Activated CD4-positive, CD25-positive, alpha-beta regulatory T cell (primary cell): Measurements from ENCODE around the gene VTI1A.
"Not testable (repeated sequence)": the region's sequence is repeated elsewhere in the genome, so short reads cannot be mapped to it uniquely, and the experiment has no call there.

Experiments used
- DNase-seq, 4 experiments: peaks; one replicate each; lab custom pipeline; 2025; lab: John Stamatoyannopoulos, UW

VTI1A gene

GRCh38 chr10:112454910-112455779 lies 8.1 kb downstream of the VTI1A start:
- no peak for DNase-seq

GRCh38 chr10:112456533-112456932 lies 9.5 kb downstream of the VTI1A start:
- DNase-seq = no peak

DNA sequence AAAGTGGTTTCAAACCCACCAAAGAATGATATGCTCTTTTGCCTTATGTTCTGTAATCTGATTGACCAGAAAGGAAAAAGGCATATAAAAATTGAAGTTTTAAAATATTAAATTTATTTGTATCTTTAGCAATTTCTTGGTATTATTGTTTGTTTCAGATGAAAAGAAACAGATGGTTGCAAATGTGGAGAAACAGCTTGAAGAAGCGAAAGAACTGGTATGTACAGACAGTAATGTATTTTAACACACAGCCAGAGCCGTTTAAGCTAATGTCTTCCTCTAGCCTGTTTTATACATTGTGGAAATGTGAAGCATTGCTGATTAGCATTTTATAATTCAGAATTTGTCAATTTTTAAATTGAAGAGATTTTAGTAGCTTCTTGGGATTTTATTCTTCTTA lies 13.4 kb downstream of the VTI1A start:
- DNase-seq = no peak

- DNase-seq = no peak
Observed at GRCh38 chr10:112461029-112461887, 14.2 kb downstream of the VTI1A start.

DNA sequence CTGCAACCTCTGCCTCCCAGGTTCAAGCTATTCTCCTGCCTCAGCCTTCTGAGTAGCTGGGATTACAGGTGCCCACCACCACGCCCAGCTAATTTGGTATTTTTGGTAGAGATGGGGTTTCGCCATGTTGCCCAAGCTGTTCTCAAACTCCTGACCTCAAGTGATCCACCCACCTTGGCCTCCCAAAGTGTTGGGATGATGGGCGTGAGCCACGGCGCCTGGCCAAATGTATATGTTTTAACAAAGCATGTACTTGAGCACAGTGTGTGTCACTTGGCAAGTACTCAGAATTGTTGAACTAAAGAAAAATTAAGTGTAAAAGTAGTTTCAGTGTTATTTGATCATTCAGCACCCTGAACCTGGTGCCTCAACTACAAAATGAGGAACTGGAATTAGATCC lies 17.1 kb downstream of the VTI1A start:
- DNase-seq = not testable (repeated sequence)

DNA sequence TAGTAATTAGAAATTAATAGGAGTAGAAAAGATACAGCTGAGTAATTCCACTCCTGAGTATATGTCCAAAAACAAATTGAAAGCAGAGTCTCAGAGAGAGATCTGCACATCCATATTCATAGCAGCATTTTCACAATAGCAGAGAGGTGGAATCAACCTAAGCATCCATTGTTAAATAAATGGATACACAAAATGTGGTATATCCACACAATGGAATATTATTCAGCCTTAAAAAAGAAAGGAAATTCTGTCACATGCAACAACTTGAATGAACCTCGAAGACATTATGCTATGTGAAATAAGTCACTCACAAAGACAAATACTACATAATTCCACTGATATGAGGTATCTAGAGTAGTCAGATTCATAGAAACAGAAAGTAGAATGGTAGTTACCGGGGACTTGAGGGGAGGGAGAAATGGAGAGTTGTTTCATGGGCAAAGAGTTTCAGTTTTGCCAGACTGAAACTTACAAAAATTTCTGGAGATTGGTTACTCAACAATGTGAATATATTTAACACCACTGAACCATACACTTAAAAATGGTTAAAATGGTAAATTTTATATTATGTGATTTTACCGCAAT lies 18.4 kb downstream of the VTI1A start:
- DNase-seq = no peak

DNA sequence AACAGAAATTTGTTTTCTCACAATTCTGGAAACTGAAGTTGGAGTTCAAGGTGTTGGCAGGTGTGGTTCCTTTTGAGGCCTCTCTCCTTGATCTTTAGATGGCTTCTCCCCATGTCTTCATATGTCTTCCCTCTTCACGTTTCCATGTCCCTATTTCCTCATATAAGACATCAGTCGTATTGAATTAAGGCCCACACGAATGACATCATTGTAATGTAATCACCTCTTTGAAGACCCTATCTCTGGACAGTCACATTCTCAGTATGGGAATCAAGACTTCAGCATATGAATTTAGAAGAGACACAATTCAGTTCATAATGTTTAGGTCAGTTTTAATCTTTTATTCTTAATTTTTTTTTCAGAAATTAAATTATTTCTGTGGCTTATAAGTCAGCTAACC lies 19.8 kb downstream of the VTI1A start:
- no peak for DNase-seq

- no peak for DNase-seq
Observed at GRCh38 chr10:112467541-112468075, 20.6 kb downstream of the VTI1A start.

- no peak for DNase-seq
Observed at GRCh38 chr10:112471878-112472487, 25.0 kb downstream of the VTI1A start.

DNA sequence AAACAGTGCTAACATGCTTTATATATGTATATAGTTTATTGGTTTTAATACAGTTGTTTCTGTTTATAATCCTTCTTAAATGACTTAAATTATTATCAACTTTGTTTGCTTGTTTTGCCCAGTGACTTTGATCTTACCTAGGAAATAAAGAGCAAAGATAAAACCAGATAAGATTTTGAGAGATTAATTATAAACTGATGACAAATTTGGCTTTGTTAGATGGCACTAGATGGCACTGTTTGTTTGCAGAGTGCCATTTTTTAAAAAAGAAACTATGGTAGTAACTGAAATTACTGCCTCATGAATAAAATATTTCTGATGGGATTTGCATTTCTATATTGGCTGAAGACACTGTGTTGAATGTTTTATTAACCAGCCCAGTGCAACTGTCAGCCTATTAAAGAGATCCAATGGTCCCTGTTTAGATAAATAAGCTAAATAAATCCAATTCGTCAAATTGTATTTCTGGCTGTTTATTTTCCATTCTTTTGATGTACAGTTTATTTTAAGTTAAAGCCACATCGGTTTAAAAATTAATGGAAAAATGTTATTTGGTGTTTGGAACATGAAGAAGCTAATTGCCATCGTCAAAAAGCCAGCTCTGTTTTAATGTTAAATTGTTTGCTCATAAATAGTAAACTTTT lies 28.7 kb downstream of the VTI1A start:
- no peak for DNase-seq

GRCh38 chr10:112481602-112482001 lies 34.6 kb downstream of the VTI1A start:
- DNase-seq = no peak

GRCh38 chr10:112484399-112484798 lies 37.4 kb downstream of the VTI1A start:
- no peak for DNase-seq

DNA sequence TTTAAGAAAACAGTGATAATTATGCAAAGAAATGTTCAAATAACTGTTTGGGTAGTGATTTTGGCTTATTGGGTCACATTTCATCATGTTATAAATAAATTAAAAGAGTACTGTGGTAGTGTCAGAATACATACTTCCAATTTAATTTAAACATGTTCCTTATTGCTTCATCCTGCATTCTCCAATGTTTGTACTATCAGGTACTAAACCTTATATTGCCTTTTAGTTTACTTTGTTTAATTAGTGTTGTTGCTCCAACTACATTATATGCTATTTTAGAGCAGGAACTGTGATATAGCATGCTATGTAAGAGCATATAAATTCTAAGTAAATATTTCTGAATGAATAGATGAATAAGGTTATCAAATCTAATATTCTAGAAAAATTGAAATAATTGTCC lies 40.9 kb downstream of the VTI1A start:
- DNase-seq = no peak

DNA sequence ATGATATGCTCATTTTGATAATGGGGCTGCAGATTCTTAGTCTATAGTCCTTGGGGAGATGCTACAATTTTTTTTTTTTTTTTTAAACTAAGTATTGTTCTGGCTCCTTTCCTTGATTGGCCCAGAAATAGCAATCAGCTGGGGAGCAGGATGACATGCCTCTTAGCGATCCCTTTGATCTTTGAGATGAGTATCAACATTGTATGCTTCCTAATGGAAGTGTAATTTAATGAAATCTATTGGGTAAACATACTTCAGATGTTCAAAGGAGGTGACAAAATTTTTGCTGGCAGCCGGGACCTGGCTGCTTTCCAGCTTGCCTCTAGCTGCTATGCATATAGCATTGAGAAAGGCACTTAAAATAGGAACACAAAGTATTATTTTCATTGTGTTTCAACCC lies 43.5 kb downstream of the VTI1A start:
- DNase-seq = no peak

- no peak for DNase-seq
Observed at GRCh38 chr10:112491144-112491543, 44.1 kb downstream of the VTI1A start.

GRCh38 chr10:112492736-112493135 lies 45.7 kb downstream of the VTI1A start:
- DNase-seq = no peak

- no peak for DNase-seq
Observed at GRCh38 chr10:112497347-112497950, 50.4 kb downstream of the VTI1A start.

DNA sequence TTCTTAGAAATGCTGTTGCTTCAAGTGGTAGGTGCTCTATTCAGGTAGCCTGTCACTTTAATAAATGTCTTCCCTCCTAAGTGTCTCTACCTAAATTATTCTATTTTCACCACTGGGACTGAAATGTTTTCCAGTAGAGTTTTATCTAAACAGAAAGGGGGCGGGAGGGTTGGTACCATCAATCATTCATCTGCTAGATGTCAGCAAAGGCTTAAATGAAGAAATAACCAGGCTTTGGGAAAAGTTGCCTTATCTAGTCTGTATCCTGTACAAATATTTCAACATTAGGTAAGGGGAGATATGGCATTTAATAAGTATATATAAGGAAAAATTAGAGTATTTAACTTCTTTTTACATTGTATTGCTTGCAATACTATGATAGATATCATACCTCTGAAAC lies 51.8 kb downstream of the VTI1A start:
- no peak for DNase-seq

GRCh38 chr10:112499985-112500384 lies 53.0 kb downstream of the VTI1A start:
- not testable (repeated sequence) for DNase-seq

DNA sequence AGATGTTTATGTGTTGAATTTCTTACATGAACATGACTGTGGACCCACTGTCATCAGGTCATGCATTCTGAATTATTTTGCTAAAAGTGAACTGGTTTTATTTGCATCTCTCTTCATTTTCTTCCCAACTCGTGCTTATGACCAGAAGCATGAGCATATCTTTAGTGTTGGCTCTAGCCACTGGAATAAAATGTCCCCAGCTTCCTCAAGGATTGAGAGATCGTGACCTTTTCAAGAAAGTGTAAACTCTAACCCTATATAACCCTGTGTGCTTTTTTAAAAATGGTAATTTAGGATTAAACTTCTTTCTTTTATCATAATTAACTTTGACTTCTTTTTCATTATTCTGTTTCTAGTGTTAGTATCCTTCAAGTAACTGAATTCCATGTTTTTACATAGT lies 55.5 kb downstream of the VTI1A start:
- DNase-seq = no peak

DNA sequence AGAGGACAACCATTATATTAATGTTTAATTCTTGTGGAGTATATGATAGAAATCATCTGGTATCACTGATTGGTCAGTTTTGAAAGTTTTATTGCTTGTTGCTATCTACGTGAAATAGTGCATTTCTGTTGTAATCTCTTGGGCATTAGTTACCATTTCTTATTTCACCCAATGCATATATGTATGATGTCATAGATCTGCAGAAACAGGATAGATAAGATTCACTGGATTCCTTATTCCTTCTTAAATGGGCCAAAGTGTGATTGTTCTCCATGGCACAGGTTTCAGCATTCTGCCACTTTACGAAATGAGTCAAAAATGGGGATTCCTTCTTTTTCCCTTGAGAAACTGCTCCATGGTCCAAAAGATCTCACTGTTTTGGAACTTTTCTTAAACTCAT lies 56.6 kb downstream of the VTI1A start:
- DNase-seq = no peak
